Activated gamma-delta T cell treated with Interleukin-2 at 50 U/mL for 16 hours (primary cell): Measurements from ENCODE around the gene SCN4B.
A peak's percentile ranks its signal among the peaks of the same experiment; 100 is the strongest.

ENCODE experiments used
- DNase-seq: peaks from one replicate; pipeline ENCODE4 v3.0.0-alpha.2; 2020

The SCN4B gene

DNA sequence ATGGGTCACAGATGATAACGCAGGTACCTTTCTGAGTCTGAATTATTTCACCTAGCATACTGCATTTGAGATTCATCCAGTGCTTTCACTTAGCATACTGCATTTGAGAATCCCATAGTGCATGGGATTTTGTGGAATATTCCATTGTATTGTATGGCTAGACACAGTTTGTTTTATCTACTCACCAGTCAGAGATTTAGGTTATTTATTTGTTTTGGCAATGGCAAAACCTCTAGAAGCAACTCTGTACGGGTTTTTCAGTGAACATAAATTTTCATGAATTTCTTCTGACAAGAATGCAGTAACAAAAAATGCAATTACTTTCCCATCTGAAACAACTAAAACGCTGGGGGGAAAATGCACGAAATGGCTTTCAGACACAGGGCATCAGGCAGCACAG is 24.3 kb downstream of the SCN4B start:
- DNase-seq, result no peak

DNA sequence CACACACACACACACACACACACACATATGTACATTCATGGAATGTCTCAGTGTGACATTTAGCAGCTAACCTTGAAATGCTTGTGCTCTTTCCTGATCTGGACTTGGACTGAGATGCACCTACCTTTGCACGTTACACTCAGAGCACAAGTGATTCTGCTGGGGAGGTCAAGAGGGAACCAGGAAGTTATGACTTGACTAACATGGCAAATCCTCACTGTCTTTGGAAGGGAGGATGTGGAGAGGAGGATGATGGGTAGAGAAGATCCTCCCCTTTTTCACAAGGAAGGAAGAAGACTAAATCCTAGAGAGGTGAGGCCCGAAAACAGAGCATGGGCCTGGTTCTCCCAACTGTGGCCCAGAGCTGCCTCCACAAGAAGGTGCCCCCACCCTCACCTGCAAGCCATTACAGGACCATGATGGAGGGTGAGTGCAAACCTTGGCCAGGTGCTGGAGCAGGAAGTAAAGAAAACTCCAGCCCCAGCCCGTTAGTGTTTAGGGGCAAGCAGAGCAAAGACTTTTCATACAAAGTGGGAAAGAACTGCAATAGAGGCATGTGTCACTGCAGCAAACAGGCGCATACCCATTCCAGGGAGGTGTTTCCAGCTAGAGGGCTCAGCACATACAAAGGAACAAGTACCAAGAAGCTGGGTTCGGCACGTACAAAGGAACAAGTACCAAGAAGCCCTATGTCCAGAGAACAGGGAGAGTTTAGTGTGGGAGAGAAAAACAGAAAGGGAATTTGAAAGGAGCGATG is 26.4 kb downstream of the SCN4B start:
- no peak for DNase-seq

DNA sequence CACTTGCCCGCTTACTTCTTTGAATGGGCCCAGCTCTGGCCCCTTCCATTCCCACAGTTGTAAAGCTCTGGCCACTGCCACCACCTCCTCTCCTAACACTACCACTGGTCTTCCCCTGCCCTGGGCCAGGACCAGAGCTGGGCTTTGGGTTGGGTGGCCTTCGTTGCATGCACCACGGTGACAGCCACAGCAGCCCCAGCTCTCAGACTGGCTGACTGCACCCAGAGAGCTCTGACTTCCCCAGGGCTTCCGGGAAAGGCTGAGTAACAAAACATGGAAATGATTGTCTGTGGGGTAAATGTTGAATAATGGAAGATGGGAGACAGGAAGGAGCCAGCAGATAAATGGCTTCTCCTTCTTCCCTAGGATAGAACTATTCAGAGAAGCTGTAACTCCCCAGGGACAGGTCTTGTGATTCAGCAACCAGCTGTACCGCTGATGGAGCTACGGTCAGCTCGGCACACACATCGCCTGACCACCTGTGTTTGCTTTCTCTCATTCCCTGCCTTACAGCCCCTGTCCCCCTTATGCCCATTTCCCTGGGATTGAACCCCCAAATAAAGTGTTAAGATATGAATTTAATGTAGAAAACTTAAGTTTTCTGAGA is 27.6 kb downstream of the SCN4B start:
- no peak for DNase-seq

DNA sequence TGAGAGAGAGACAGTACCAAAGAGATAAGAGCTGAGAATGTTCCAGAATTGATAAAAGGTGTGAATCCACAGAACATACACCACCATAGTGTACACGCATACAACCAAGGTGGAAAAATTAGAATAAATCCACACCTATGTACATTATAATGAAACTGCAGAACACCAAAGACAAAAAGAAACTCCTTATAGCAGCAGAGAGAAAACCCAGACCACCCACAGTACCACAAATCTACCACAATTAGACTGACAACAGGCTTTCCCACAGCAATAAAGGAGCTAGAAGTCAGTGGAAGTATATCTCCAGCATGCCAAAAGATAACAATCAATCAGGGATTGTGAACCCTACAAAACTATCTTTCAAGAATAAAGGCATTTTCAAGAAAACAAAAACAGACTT is 31.8 kb downstream of the SCN4B start:
- no peak for DNase-seq

DNA sequence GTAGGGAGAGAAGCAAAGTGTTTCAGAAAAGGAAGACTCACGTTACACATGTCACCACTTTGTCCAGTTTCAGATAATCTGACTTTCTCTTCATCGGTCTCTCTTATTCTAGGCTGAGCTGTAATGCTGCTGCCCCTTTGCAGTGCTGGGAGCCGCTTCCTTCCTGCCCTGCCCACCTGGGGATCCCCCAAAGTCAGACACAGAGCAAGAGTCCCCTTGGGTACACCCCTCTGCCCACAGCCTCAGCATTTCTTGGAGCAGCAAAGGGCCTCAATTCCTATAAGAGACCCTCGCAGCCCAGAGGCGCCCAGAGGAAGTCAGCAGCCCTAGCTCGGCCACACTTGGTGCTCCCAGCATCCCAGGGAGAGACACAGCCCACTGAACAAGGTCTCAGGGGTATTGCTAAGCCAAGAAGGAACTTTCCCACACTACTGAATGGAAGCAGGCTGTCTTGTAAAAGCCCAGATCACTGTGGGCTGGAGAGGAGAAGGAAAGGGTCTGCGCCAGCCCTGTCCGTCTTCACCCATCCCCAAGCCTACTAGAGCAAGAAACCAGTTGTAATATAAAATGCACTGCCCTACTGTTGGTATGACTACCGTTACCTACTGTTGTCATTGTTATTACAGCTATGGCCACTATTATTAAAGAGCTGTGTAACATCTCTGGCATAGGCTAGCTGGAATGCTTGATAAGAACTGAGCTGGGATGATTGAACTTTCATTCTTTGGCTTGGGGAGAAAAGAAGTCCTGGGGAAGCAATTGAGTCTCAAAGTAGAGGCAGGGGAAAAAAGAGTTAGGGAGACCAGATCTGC is 34.6 kb downstream of the SCN4B start:
- DNase-seq, result peak; percentile 10

DNA sequence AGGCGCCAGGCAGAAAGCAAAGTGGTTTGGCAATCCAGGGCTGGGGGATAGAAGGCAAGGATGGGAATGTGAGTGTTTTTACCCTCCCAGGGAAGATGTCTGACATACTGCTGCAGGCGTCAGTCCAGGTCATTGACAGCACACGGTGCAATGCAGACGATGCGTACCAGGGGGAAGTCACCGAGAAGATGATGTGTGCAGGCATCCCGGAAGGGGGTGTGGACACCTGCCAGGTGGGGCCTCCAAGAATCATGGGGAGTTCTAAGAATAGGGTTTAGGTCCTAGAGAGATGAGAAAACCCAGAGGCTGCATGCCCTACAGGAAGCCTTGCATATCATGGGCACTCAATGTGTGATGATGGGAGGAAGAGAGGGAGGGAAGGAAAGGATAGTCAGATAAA is 37.6 kb downstream of the SCN4B start:
- DNase-seq, result no peak

DNA sequence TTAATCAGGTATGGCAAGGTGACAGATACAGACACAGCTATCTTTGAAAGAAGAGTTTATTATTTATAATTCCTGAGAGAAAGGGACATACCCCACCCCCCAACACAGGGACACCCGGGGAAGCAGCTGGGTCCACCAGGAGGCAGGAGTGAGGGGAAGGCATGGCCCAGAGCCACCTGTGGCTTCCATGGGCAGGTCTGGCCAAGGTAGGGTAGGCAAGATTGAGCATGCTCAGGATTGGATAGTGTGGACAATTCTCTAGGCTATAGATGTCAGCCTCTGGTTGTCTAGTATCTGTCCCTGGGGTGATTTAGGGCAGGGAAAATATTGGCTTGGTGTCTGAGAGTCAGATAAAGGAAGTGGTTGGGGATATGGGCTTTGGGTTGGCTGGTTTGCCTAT is 38.4 kb downstream of the SCN4B start:
- no peak for DNase-seq

DNA sequence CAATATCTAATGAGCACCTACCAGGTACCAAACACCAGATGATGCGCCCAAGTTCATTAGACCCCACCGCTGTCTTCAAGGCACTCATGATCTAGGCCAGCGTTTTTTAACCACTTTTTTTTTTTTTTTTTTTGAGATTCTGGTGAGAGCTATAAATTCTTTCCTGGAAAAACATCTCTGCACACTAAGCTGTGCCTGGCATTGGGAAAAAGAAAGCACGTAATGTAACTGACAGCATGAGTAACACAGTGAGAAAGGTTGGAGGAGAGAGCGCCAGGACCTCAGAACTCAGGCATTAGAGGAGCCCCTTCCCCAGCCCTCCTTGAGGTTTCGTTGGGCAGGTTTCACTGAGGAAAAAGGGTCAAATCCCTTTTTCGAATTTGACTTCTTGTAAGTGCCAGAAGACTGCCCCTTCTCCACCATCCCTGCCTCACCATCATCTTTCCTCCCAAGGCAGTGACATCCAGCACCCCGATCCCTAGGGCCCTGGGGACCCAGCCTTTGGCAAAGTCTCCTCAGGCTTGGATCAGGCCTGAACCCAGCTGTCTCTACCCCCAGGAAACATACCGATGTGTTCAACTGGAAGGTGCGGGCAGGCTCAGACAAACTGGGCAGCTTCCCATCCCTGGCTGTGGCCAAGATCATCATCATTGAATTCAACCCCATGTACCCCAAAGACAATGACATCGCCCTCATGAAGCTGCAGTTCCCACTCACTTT is 39.8 kb downstream of the SCN4B start:
- no peak for DNase-seq

DNA sequence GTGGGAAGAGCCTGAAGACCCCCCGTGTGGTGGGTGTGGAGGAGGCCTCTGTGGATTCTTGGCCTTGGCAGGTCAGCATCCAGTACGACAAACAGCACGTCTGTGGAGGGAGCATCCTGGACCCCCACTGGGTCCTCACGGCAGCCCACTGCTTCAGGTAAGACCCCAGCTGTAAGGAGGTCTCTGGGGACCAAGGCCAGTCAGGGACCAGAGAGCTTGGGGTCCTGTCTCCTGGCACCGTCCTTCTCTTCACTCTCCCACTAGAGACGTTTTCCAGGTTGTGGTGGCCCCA is 40.9 kb downstream of the SCN4B start:
- no peak for DNase-seq

DNA sequence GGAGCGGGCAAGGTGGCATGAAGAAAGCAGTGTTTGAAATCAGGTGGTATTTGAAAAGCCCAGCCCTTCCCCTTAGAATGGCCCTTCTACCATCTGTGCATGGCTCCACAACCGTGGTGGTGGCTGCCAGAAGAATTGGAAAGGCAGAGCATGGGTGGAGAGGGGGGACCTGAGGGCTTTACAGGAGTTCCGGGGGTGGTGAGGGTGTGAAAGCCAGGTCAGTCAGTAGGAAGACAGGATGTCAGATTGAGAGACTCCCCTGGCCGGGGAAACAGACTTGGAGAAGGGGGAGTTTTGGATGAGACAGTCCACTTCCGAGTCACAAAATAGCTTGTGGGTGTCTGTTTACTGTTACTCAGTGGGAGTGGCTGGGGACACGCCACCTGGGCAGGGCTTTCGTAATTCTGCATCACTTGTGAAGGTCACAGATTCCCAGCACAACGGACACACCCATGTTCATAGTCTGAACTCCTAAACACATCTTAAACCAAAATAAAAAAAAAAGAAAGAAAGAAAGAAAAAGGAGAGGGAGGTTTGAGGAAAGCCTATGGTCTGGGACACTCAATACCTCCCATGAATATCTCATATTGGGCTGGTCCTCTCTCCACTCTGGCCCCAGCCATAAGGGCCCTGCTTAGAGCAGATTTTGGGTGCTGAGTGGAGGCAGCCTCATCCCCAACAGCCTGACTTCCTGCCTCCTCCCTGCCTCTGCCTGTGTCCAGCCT is 41.4 kb downstream of the SCN4B start:
- no peak for DNase-seq

DNA sequence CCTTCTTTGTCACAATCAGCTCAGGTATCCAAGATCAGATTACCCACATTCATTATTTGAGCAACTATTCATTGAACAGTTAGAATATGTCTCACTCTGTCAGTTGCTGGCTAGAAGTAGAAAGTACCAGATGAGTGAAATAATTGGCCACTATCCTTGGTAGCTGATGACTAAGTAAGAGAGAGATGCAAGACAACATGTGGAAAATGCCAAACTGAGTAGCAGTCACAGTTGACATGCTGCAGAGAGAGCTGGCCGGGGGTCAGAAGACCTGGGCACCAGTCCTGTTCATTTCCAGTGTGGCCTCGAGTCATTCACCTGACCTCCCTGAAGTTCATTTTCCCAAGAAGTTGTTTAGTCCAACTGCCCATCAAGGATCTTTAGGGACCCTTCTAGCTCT is 43.4 kb downstream of the SCN4B start:
- no peak for DNase-seq

DNA sequence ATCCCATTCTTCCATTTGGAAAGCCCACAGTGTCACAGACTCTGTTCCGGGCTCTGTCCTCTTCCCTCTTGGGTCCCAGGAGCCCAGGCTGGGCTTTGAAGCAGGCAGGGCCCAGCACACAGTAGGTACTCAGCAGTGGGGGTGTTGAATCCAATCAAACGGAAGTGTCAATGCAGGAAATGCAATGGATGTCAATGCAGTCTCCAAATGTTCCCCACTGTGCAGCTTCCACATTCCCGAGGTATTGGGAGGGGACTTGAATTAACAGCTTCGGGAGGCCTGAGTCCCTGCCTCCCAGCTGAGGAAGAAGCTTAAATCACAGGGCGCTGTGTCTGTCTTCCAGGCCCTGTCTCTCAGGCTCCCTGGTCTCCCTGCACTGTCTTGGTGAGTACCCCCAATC is 44.1 kb downstream of the SCN4B start:
- DNase-seq, result no peak

DNA sequence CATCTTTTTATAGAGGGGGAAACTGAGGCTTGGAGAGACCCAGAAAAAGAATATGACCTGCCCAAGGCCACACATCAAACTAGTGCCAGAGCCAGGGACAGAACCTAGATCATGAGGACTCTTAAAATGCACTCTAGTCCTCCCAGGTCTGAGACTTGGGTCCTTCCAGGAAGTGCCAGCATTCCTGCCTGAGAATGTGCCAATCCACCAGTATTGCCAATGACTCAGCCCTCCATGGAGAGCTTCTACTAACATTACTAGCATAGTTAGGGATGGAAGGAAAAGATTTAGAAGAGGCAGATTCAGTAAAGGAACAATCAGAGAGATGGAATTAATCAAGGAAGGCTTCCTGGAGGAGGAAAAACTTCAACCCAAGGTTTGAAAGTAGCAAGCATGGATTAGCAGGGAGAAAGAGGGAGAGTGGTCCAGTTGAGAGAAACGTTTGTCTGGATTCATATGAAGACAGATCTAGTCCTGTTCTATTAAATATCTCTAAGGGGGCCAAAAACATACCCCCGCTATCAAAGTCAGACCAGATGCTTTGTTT is 45.8 kb downstream of the SCN4B start:
- no peak for DNase-seq

DNA sequence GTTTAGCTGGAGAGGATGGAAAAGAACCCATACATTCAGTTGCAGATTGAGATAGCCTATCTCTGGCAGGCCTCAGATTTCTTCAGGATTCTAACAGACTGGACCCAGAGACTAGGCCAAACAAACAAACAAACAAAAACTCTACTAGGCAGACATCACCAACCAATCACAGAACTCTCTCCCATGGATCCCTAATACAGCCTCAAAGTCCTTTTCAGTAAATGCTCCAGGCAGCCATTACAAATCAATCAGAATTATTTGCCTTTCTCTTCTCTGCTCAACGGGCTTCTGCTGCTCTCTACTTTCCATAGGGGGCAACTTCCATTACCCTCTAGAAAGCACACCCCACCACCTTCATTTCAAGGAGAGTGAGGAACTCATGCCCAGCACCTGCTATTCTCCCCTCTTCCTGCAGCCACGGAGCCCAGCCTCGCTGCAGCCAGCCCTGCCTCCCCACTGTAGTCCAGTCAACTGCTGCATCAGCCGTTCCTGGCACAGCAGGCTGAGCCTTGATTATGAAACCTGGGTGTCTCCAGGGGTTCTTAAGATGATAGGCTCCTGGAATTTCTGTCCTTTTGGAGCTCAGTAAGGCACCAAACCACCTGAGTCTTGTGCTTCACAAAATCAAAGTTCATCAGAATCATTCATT is 46.8 kb downstream of the SCN4B start:
- DNase-seq, result no peak

DNA sequence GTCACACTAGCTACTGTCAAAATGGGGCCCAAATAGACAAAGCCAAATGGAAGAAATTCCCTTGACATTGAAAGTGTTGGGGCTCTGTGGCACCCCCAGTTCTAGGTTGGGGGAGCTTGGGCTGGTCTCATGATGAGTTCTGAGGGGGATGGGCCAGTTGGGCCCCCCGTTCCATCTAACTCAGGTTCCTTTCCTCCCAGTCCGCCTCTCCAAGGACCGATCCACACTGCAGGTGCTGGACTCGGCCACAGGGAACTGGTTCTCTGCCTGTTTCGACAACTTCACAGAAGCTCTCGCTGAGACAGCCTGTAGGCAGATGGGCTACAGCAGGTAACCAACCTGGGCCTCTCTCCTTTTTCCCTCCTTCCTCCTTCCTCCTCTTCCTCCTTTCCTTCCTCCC is 48.1 kb downstream of the SCN4B start:
- DNase-seq, result no peak

DNA sequence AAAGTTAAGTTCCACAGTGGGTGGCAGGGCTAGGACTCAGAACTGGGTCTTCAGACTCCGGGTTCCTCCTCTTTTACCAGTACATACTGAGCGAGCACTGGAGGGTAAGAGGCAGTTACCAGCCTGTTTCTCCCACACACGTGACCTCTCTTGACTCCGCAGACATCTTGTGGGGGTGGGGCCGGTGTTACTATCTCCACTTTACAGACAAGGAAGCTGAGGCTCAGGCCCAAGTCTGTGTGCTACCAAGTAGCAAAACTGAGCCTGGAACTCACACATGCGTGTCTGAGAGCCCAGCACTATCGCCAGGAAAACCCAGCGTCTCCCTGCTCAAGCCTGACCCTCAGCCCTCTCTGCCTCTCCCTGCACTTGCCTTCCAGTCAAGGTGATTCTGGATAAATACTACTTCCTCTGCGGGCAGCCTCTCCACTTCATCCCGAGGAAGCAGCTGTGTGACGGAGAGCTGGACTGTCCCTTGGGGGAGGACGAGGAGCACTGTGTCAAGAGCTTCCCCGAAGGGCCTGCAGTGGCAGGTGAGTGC is 49.8 kb downstream of the SCN4B start:
- DNase-seq, result no peak

DNA sequence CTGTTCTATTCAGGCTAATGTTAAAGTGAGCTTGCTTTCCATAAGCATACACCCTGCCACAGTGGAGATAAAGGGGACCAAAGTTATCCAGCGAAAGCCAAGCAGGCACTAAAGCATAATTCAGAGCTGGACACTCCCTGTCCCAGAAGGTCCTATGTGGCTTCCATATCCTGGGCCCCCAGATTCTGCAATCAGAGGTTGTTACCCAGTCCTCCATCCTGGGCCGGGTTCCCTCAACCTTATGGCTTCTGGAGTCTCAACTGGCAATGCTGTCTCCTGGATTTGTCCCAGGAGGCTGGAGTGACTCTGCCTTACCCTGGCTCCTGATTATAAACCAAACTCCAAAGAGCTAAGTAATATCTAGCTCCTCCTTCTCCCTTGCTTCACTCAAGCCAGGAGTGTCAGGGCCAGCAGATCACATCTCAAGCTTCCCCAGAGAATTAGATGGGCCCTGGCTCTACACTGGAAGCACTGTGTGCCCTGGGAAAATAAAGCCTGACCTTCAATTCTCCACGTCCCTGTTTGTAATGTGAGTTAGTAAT is 51.9 kb downstream of the SCN4B start:
- no peak for DNase-seq

DNA sequence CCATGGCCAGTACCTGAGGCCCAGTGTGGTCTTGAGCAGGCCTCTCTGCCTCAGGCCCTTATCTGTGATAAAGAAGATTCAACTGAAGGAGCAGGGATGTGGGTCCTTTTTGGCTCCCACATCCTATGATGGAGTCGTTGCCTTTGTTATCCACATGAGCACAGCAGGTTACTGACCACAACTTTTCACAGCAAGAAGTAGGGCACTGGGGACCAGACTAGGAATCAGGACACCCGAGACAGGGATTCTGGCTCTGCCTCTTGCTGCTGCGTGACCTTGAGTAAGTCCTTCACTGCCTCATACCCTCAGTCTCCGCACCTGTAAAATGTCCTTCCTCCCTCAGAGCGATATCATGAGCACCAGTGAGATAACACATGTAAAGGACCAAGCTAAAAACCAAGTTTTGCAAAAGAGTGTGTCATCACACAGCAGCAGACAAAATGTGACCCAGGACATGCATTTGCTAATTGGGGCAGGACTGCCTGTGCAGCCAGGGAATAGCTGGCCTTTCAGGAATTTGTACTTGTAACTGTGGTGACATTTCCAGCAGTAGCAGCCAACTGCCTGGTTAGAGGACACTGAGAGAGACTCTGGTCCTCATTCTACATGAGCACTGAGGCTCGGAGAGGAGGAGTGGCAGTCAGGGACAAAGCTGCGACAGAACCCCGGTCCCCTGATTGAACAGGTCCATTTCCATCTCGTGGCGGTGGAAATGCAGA is 52.6 kb downstream of the SCN4B start:
- DNase-seq, result no peak

DNA sequence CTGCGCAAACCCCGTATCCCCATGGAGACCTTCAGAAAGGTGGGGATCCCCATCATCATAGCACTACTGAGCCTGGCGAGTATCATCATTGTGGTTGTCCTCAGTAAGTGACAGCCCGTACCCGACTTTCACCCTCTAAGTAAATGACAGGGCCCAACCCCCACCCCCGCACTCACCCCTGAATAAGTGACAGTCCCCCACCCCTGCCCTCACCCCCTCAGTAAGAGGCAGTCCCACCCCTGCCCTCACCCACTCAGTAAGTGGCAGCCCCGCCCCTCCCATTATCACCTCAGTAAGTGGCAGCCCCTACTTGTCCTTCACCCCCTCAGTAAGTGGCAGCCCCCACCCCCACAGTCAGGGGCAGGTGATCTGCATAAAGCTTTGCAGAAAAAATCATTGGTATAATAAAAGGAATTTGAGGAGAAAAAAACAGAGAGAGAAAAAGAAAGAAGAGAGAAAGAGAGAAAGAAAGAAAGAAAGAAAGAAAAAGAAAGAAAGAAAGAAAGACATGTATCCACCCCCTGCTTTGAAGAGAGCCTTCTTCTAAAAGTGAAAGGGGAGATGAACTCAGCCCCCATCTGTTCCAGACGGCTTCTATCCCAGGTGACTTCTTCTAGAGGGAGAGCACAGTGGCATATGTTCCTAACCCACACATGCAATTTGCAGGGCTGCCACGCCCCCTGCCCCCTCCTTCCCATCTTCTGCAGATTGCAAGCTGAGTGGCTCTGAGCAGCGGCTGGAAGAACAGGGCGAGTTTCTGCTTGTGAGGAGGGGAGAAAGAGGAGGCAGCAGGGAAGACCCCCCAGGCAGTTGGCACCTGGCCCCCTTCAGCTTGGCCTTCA is 53.4 kb downstream of the SCN4B start:
- no peak for DNase-seq

DNA sequence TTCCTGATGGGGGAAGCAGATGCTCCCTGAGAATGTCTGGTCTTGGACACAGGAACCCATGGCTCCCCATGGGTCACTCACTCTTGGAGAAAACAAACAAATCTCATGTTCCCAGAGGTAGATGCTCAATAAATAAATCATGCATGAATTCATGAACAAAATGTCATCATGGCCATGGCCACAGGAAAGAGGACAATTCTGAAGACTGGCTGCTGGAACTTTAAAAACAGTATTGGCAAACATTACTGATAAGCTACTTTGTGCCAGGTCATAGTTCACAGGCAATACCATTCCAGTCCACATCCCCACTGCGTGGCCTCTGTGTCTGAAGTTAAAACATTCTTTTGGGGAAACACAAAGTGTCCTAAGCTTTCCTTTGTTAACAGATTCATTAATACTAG is 56.7 kb downstream of the SCN4B start:
- no peak for DNase-seq
